GM19463 (cell line): ENCODE measurements around the gene OR5A1.

Experiments
- ATAC-seq: cut with Tn5 transposase; IDR thresholded peaks from one replicate; pipeline ENCODE4 v1.9.1; 2021; ENCODE audit warnings: mild to moderate bottlenecking, moderate library complexity; ENCODE audit not compliant: unreplicated experiment

OR5A1 gene

GRCh38 chr11:59475176-59475575 is 38.9 kb downstream of the OR5A1 start:
- no peak for ATAC-seq

GRCh38 chr11:59479906-59480305 is 43.6 kb downstream of the OR5A1 start:
- ATAC-seq: no peak

DNA sequence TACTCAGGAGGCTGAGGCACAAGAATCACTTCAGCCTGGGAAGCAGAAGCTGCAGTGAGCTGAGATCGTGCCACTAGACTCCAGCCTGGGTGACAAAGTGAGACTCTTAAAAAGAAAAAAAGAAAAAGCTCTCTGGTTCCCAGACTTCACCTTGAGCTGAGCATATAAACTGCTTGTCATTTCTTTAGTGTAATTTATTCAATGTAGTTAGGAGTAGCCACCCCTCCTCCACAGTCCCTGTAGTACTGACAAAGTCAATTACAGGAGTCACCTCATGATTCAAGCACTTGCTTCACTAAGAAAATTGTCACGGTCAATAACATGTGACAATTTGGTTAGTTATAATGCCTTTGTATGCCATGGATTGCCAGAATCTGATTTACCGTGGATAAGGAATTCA is 44.1 kb downstream of the OR5A1 start:
- no peak for ATAC-seq
